Heart left ventricle (tissue), 13 donors: Measurements from ENCODE around the gene CRYBB2.

Experiments used
- CTCF ChIP-seq, 12 donors: fragments of 200-600 bp; sonication (generic) in 4 of 12; IDR thresholded peaks; one replicate each; pipeline versions ENCODE4 v1.5.0 to v1.8.0; 2018 to 2022; ENCODE audit warnings: antibody characterized with exemption in 12 of 12, mild to moderate bottlenecking in 5 of 12
- POLR2A ChIP-seq, 2 donors: fragments of 450-650 bp; IDR thresholded peaks; one replicate each; pipeline ENCODE4 v1.6.1; 2017; ENCODE audit warnings: antibody characterized with exemption in 2 of 2, mild to moderate bottlenecking in 2 of 2, moderate library complexity in 2 of 2
- donor health status: ischemic (EF 13 %, LVEDD 7.1; RV severe dilation, severe dysfunction).
- donor health status: DM: no; HTN: yes; CAD: no.
- donor health status: DM: no; HTN: no; CAD: no.
- donor health status: ischemic (EF 25% LVEDD 6.9; RV normal size, moderate dysfunction).
- donor health status: ischemic (EF 25% LVEDD 5.7; RV mildly dilated, moderate dysfunction).
- donor health status: ischemic (EF 35%, LVEDD 5.7; RV mildly dilated, moderate dysfunction).
- donor health status: nonischemic (EF 11% LVEDD 7.7; RV severe dilation, severe dysfunction).
- donor health status: DM: yes; HTN: yes; CAD: no.
- donor health status: PGD.
- donor health status: ischemic (EF 29% LVEDD 5.4; RV normal size, mild dysfunction).
- donor health status: nonischemic (EF 23%, LVEDD 6.1; RV moderate dilation, normal function).

GRCh38 chr22:25201557-25202273 lies 17.7 kb upstream of the CRYBB2 start:
- TF ChIP-seq CTCF (IDR thresholded peaks at IDR 0.05), result no peak
- TF ChIP-seq POLR2A (IDR thresholded peaks at IDR 0.05), result no peak
